HG03460 (cell line): ENCODE results near the gene OBSCN.

ENCODE experiments used
- ATAC-seq: cut with Tn5 transposase; IDR thresholded peaks from one replicate; pipeline ENCODE4 v1.9.1; 2021; ENCODE audit not compliant: unreplicated experiment

OBSCN gene

GRCh38 chr1:228394571-228395394 lies 186.9 kb downstream of the OBSCN start:
- no peak for ATAC-seq

- no peak for ATAC-seq
Observed at GRCh38 chr1:228396770-228397662, 189.2 kb downstream of the OBSCN start.

- ATAC-seq = no peak
Observed at GRCh38 chr1:228397966-228398365, 190.1 kb downstream of the OBSCN start.

GRCh38 chr1:228398741-228399461 lies 191.1 kb downstream of the OBSCN start:
- no peak for ATAC-seq

- no peak for ATAC-seq
Observed at GRCh38 chr1:228399531-228400236, 191.8 kb downstream of the OBSCN start.

DNA sequence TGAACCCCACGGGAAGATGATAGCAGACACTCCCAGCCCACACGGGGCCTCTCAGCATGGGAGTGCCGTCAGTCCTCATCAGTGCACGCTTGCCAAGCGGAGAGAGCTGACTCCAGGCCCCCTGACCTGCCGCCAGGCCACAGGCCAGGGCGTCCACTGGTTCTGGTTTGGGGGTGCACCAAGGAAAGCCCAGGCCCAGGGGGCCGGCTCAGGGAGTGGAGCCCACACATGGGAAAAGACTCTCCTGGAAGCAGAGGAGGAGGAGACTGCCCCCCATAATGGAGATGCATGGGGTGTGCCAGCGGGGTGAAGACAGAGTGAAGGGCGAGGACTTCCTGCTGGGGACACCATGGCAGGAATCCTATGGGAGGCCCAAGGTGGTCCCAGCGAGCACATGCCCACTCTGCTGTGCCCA lies 192.4 kb downstream of the OBSCN start:
- ATAC-seq = no peak

DNA sequence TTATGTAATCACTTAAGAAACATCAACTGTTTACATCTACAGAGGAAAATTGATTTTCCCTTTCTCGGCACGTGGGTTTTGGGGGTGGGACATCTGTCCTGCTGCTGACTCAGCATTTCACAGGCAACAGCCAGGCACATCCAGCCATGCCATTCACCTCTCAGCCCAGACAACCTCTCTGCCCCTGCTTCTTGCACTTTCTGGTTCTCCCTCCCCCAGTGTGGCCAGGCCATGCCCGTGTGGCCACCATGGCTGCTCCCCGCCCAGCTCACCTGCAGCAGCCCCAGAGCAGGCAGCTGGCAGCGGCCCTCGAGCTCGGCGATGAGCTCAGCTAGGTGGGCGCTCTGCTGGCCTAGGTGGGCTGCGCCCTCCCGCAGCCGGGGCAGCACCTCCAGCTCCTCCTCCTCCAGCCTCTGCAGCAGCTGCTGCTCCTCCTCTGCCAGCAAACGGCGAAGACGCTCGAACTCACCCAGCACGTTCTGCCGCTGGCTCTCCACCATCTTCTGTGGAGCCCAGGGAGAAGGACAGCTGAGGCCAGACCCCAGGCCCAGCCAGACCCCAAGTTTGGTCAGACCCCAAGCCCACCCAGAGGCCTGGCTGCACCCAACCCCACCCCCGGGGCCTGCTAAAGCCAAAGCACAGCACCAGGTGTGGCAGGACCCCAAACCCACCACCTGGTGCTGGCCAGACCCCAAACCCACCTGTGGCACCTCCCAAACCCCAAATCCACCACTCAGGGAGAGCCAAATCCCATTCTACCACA lies 193.0 kb downstream of the OBSCN start:
- no peak for ATAC-seq

- no peak for ATAC-seq
Observed at GRCh38 chr1:228401782-228402640, 194.2 kb downstream of the OBSCN start.

DNA sequence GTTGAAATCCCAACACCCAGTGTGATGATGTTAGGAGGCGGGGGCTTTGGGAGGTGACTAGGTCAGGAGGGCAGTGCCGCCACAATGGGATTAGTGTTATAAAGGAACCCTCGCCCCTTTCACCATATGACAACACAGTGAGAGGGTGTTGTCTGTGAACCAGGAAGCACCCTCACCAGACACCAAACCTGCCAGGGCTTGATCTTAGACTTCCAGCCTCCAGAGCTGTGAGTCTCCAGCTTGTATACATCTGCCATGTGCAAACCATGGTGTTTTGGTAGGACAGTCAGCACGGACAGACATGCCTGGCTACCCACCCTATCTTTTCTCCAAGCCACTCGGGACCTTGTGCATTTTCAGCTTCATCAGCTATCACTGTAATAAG lies 194.8 kb downstream of the OBSCN start:
- ATAC-seq = no peak

- no peak for ATAC-seq
Observed at GRCh38 chr1:228403231-228403631, 195.4 kb downstream of the OBSCN start.

DNA sequence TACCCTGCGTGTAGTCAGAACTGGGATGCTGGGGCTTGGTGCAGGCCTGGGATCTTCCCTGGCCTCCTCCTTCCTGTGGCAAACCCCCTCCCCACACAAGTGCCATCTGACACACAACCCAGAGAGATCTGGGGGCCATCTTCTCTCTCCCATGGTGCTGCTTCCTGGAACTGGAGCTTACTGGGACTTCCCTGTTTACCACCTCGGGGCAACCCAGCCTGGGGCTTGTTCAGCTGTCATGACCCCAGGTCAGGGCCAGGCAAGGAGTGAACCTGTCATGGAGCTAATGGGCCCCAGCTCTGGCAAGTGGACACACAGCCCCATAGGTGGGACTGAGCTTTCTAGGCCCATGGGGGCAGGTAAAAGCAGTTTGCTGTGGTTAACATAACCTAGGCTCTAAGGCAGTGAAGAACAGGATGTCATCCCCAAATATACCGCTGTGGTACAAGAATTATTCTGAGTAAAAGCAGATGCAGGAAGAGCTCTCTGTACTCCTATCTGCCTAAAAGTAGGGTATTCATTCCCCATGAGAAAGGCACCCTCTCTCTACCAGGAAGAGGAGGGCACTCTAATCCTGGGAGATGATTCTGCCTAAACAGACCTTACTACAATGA lies 196.4 kb downstream of the OBSCN start:
- no peak for ATAC-seq

- ATAC-seq = no peak
Observed at GRCh38 chr1:228405200-228405978, 197.5 kb downstream of the OBSCN start.

GRCh38 chr1:228405979-228406228 lies 198.1 kb downstream of the OBSCN start:
- ATAC-seq = peak; percentile 1

GRCh38 chr1:228407106-228408040 lies 199.5 kb downstream of the OBSCN start:
- ATAC-seq = no peak

DNA sequence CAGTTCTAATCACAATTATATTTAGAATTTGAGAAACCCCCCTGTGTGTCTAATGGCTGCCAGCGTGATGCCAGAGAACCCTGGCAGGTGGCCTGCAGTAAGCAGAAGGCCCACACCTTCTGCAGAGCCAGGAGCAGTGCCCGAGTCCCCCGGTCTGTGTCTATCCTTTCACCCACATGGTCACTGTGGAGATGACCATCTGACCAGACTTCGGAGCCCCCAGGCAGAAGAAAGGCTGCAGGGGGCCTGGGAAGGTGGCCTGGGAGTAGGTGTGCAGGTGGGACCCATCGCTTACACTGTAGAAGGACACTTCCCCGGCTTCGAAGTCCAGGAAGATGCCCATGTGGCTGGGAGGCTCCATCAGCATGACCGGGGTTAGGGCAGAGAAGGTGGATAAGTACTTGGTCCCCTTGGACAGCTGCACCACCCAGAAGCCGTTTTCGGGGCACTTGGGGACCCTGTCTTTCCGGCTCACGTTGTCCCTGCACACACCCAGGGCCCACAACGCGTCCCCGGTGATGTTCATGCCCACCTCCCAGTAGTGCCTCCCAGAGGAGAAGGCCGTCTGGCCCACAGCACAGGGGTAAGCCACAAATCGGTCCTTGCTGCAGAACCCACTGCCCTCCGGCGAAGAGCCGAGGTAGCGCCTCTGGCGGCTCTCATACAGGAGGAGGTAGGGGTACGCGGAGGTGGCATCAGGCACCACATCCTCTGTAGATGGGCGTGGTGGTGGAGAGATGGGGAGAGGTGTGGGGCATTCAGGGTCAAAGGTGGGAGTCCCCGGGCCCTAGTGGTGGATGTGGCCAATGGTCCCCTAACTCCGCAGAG lies 200.4 kb downstream of the OBSCN start:
- ATAC-seq = no peak
